IMR-90 (cell line): ENCODE results near the gene ANO10. TPM values are rescaled to one million over a fixed set of nuclear protein-coding genes. Genes with fewer than 3 reads are reported as not detected.

ENCODE experiments used
- ATAC-seq: fragments of 200-7000 bp; cut with Tn5 transposase; 2 replicates; pipeline ENCODE4 v1.9.1; 2020; ENCODE audit warnings: low read depth, mild to moderate bottlenecking, moderate library complexity
- BruUV-seq: library from RNA; stranded (reverse); fragments of 400-500 nt; replicated peaks from 2 replicates; lab custom pipeline; 2021; lab: Mats Ljungman, UMichigan
- CTCF ChIA-PET: fragments of 300-600 bp; formaldehyde crosslinking; extraction: SDS; loops from one replicate; lab custom pipeline; 2021; ENCODE audit warnings: antibody characterized with exemption; lab: Yijun Ruan, JAX
- POLR2A ChIA-PET: fragments of 300-600 bp; sonication (Branson Sonifier 250); formaldehyde crosslinking; loops from one replicate; lab custom pipeline; 2022; ENCODE audit warnings: antibody characterized with exemption; ENCODE audit not compliant: unreplicated experiment; lab: Charles Lee
- DNase-seq: peaks from one replicate; pipeline ENCODE4 v3.0.0; 2013
- H2AFZ ChIP-seq: replicated peaks from 2 replicates; pipeline ENCODE3; 2013; ENCODE audit warnings: low read length, mild to moderate bottlenecking; ENCODE audit not compliant: poor library complexity
- H2AK5ac ChIP-seq: 2 replicates; pipeline ENCODE4 v1.6.1; 2013; ENCODE audit warnings: low read depth, low read length, inconsistent platforms
- H2AK9ac ChIP-seq: replicated peaks from 2 replicates; pipeline ENCODE3; 2013; ENCODE audit warnings: mild to moderate bottlenecking, low read depth, low read length, moderate library complexity; ENCODE audit not compliant: poor library complexity
- H2BK120ac ChIP-seq: 2 replicates; pipeline ENCODE4 v1.6.1; 2013; ENCODE audit warnings: low read depth, low read length, inconsistent platforms
- H2BK15ac ChIP-seq: 3 replicates; pipeline ENCODE4 v1.6.1; 2013; ENCODE audit warnings: low read depth, low read length, inconsistent platforms
- H2BK20ac ChIP-seq: 2 replicates; pipeline ENCODE4 v1.6.1; 2013; ENCODE audit warnings: low read depth, mild to moderate bottlenecking, inconsistent platforms, low read length, moderate library complexity
- H2BK5ac ChIP-seq: 2 replicates; pipeline ENCODE4 v1.6.1; 2013; ENCODE audit warnings: mild to moderate bottlenecking, low read depth, low read length, inconsistent platforms; ENCODE audit not compliant: poor library complexity, severe bottlenecking
- H3K14ac ChIP-seq: replicated peaks from 2 replicates; pipeline ENCODE4 v1.6.1; 2013; ENCODE audit warnings: low read depth, low read length, inconsistent platforms
- H3K18ac ChIP-seq: 2 replicates; pipeline ENCODE4 v1.6.1; 2013; ENCODE audit warnings: low read depth, low read length, control low read depth
- H3K23ac ChIP-seq: 2 replicates; pipeline ENCODE4 v1.6.1; 2013; ENCODE audit warnings: low read depth, low read length, inconsistent platforms
- H3K27ac ChIP-seq: 2 replicates; pipeline ENCODE4 v1.5.1; 2013; ENCODE audit warnings: mild to moderate bottlenecking, control low read depth, low read length; ENCODE audit not compliant: insufficient read depth
- H3K27me3 ChIP-seq: 2 replicates; pipeline ENCODE4 v1.6.1; 2013; ENCODE audit warnings: low read length; ENCODE audit not compliant: control insufficient read depth, insufficient read depth
- H3K36me3 ChIP-seq: 2 replicates; pipeline ENCODE4 v1.6.1; 2013; ENCODE audit warnings: low read length, mixed read lengths; ENCODE audit not compliant: control insufficient read depth, insufficient read depth
- H3K4ac ChIP-seq: 2 replicates; pipeline ENCODE4 v1.6.1; 2013; ENCODE audit warnings: low read depth, low read length, inconsistent platforms
- H3K4me1 ChIP-seq: 2 replicates; pipeline ENCODE4 v1.6.1; 2013; ENCODE audit warnings: low read length, mixed read lengths; ENCODE audit not compliant: control insufficient read depth, insufficient read depth
- H3K4me2 ChIP-seq: 2 replicates; pipeline ENCODE4 v1.6.1; 2013; ENCODE audit warnings: low read depth, mild to moderate bottlenecking, control low read depth, low read length, moderate library complexity
- H3K4me3 ChIP-seq: 2 replicates; pipeline ENCODE4 v1.5.1; 2013; ENCODE audit warnings: low read depth, mild to moderate bottlenecking, control low read depth, low read length, moderate library complexity; ENCODE audit not compliant: insufficient read depth
- H3K56ac ChIP-seq: 2 replicates; pipeline ENCODE4 v1.6.1; 2013; ENCODE audit warnings: low read length, inconsistent platforms; ENCODE audit not compliant: insufficient read depth; ENCODE audit errors: extremely low read depth
- H3K79me1 ChIP-seq, 2 experiments: 2 replicates each; pipeline ENCODE4 v1.6.1; 2013; ENCODE audit warnings: low read length in 2 of 2, inconsistent platforms in 1 of 2, low read depth in 1 of 2
- H3K9ac ChIP-seq: 2 replicates; pipeline ENCODE4 v1.6.1; 2013; ENCODE audit warnings: low read depth, low read length, control low read depth
- H3K9me1 ChIP-seq: 2 replicates; pipeline ENCODE4 v1.6.1; 2013; ENCODE audit warnings: low read length, inconsistent platforms; ENCODE audit not compliant: insufficient read depth
- H3K9me3 ChIP-seq: 2 replicates; pipeline ENCODE4 v1.6.1; 2013; ENCODE audit warnings: low read length; ENCODE audit not compliant: control insufficient read depth, insufficient read depth
- H4K20me1 ChIP-seq: 2 replicates; pipeline ENCODE4 v1.6.1; 2013; ENCODE audit warnings: low read length, inconsistent platforms; ENCODE audit not compliant: insufficient read depth
- H4K5ac ChIP-seq: 2 replicates; pipeline ENCODE4 v1.6.1; 2013; ENCODE audit warnings: mild to moderate bottlenecking, low read depth, low read length, control low read depth
- H4K8ac ChIP-seq, 2 experiments: 2 replicates each; pipeline ENCODE4 v1.6.1; 2013; ENCODE audit warnings: low read depth in 2 of 2, low read length in 2 of 2, control low read depth in 1 of 2, inconsistent platforms in 1 of 2
- H4K91ac ChIP-seq: 2 replicates; pipeline ENCODE4 v1.6.1; 2013; ENCODE audit warnings: low read depth, low read length, inconsistent platforms; ENCODE audit not compliant: insufficient read depth
- MXI1 ChIP-seq: IDR thresholded peaks from 2 replicates; pipeline ENCODE4 v1.6.1; 2012; ENCODE audit warnings: low read depth, mild to moderate bottlenecking, low read length, moderate library complexity, borderline replicate concordance
- RAD21 ChIP-seq: IDR thresholded peaks from 2 replicates; pipeline ENCODE4 v1.6.1; 2012; ENCODE audit warnings: low read length, improper control_type of control experiment
- RFX5 ChIP-seq: IDR thresholded peaks from 2 replicates; pipeline ENCODE4 v1.8.0; 2012; ENCODE audit warnings: low read depth, mild to moderate bottlenecking, low read length, moderate library complexity
- WGBS, 2 experiments: methylation state at CpG; one replicate each; pipeline versions ENCODE4 v1.1.5 to v1.1.7; 2013; ENCODE audit warnings: missing lambda C conversion rate in 2 of 2; ENCODE audit not compliant: insufficient read length in 1 of 2; ENCODE audit errors: extremely low coverage in 2 of 2; 5-methylcytosine and 5-hydroxymethylcytosine counted together
- dilution Hi-C: fragments of 300-500 bp; cut with HindIII; formaldehyde crosslinking; loops from one replicate; pipeline ENCODE4 v1.14.3; 2018; ENCODE audit warnings: low sequenced_read_pairs; ENCODE audit not compliant: unreplicated experiment
- in situ Hi-C: fragments of 300-500 bp; cut with MboI; formaldehyde crosslinking; loops from 3 replicates; pipeline ENCODE4 v1.14.3; 2019; ENCODE audit warnings: low sequenced_read_pairs, inconsistent platforms, mixed read lengths
- intact Hi-C: fragments of 100-400 bp; cut with micrococcal nuclease; formaldehyde crosslinking; loops from 2 replicates; pipeline ENCODE4 v1.10.0; 2022
- polyA plus RNA-seq, 3 experiments: library from polyadenylated mRNA; depleted of rRNA; stranded (reverse); fragments of >200 nt; gene quantifications; 2 replicates each; pipeline ENCODE4 v1.2.3, GENCODE V29; 2012; ENCODE audit warnings: low replicate concordance in 1 of 3
- total RNA-seq: library from RNA; depleted of rRNA; stranded (reverse); fragments of >200 nt; gene quantifications from 2 replicates; pipeline ENCODE4 v1.2.3, GENCODE V29; 2012
- TF ChIP-seq, protein P1 (sequence below): conservative IDR thresholded peaks from 2 replicates; pipeline ENCODE4 v1.5.1; 2012; ENCODE audit warnings: mild to moderate bottlenecking, low read depth, low read length, improper control_type of control experiment
- TF ChIP-seq, protein P2 (sequence below): fragments of 150-350 bp; IDR thresholded peaks from 2 replicates; pipeline ENCODE4 v1.6.1; 2016; ENCODE audit warnings: low read depth, mild to moderate bottlenecking, low read length, moderate library complexity, borderline replicate concordance

ANO10 gene
- total and polyA plus RNA-seq, 2 of the 4 experiments (the other 2 are of a cell fraction), result 28.5 to 41.6 TPM

DNA sequence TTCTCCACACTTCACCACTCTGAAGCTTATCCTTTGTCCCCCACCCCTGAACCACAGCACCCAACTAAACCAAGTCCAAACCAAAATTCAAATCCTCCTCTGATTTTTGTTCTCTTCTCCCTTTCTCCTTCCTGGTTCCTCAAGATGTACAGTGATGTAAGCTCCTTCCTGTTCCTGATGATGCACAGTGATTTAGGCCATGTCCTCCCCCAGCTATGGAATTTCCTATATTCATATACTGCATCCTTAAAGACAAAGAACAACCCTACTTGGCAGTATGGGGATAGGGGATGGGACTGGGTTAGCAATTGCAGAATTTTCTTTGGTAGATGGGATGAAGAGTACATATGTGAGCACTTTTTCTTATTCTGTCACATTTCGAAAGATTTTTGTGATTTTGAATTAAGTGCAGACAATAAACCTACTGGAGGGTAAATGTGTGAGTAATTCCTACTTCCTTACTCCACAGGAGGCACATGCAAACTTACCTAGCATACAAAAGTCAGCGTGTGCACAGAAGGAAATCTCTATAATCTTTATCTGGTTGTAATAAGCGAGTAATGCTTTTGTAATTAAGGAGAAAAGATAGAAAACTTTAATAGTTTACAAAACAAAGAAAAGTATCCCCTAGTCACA is 125.0 kb downstream of the ANO10 start:
- Histone ChIP-seq H2AK5ac (no peak overlapping the region), H3K4me3 (no peak overlapping the region), H3K79me1 (peaks cover 3 to 20% of the 10 kb centered on the region in 2 experiments; a peak in 2 of 4 replicates), H2BK120ac (no peak overlapping the region; the same call in 1 of the 2 replicates), H4K20me1 (no peaks in the 10 kb centered on the region), H3K18ac (peak overlapping the region; percentile 45; the same call in 1 of the 2 replicates), H2AFZ (no peak overlapping the region), H4K91ac (peak overlapping the region; percentile 85; the same call in 1 of the 2 replicates), H3K14ac (peak overlapping the region; percentile 21; the same call in 1 of the 2 replicates), H3K9ac (no peak overlapping the region), H3K9me3 (no peaks in the 10 kb centered on the region), H4K8ac (peak overlapping the region in 1 of 2 experiments; percentile 25; a peak in 2 of 4 replicates), H2BK20ac (no peak overlapping the region), H2AK9ac (no peak overlapping the region), H3K4me1 (peaks cover 7% of the 10 kb centered on the region), H4K5ac (peak overlapping the region; percentile 57; the same call in 1 of the 2 replicates), H2BK5ac (no peak overlapping the region), H3K56ac (no peak overlapping the region), H3K27me3 (no peaks in the 10 kb centered on the region), H3K9me1 (peaks cover 10% of the 10 kb centered on the region), H3K4me2 (no peak overlapping the region), H2BK15ac (no peak overlapping the region; the same call in 2 of the 3 replicates), H3K27ac (no peak overlapping the region; the same call in 1 of the 2 replicates), H3K4ac (no peak overlapping the region), H3K36me3 (no peaks in the 10 kb centered on the region), H3K23ac (0 out of 2 replicates have a peak overlapping the region, but pooled peaks have one; percentile 58)
- in situ Hi-C loops (no loop called here), intact Hi-C loops (no loop called here), dilution Hi-C loops (no loop called here)
- no CpG with 5 or more reads among the region's 3 CpGs for WGBS, 2 experiments
- ChIA-PET POLR2A (no interaction called here), CTCF (no interaction called here)
- no peak for ATAC-seq
- DNase-seq, result peak; percentile 28
- TF ChIP-seq RAD21 (no peak), RFX5 (no peak), MXI1 (no peak)
- TF ChIP-seq, protein P1, sequence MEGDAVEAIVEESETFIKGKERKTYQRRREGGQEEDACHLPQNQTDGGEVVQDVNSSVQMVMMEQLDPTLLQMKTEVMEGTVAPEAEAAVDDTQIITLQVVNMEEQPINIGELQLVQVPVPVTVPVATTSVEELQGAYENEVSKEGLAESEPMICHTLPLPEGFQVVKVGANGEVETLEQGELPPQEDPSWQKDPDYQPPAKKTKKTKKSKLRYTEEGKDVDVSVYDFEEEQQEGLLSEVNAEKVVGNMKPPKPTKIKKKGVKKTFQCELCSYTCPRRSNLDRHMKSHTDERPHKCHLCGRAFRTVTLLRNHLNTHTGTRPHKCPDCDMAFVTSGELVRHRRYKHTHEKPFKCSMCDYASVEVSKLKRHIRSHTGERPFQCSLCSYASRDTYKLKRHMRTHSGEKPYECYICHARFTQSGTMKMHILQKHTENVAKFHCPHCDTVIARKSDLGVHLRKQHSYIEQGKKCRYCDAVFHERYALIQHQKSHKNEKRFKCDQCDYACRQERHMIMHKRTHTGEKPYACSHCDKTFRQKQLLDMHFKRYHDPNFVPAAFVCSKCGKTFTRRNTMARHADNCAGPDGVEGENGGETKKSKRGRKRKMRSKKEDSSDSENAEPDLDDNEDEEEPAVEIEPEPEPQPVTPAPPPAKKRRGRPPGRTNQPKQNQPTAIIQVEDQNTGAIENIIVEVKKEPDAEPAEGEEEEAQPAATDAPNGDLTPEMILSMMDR, result no peak
- TF ChIP-seq, protein P2, sequence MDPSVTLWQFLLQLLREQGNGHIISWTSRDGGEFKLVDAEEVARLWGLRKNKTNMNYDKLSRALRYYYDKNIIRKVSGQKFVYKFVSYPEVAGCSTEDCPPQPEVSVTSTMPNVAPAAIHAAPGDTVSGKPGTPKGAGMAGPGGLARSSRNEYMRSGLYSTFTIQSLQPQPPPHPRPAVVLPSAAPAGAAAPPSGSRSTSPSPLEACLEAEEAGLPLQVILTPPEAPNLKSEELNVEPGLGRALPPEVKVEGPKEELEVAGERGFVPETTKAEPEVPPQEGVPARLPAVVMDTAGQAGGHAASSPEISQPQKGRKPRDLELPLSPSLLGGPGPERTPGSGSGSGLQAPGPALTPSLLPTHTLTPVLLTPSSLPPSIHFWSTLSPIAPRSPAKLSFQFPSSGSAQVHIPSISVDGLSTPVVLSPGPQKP, result no peak
- BruUV-seq, result no TSS peak
